HepG2 (cell line): Measurements from ENCODE around the gene FAM156A. TPM values are rescaled to one million over a fixed set of nuclear protein-coding genes. Genes with fewer than 3 reads are reported as not detected.

Source experiments
- ATAC-seq: fragments of 200-7000 bp; cut with Tn5 transposase; 3 replicates; pipeline ENCODE4 v1.9.1; 2020; ENCODE audit warnings: mild to moderate bottlenecking, moderate library complexity
- BruUV-seq: library from RNA; stranded (reverse); fragments of 400-500 nt; replicated peaks from 2 replicates; lab custom pipeline; 2021; lab: Mats Ljungman, UMichigan
- CTCF ChIA-PET: fragments of 300-600 bp; formaldehyde crosslinking; extraction: SDS; loops from one replicate; lab custom pipeline; 2021; ENCODE audit warnings: low total read pairs, inconsistent platforms, low intra/inter-chr PET ratio; lab: Yijun Ruan, JAX
- POLR2A ChIA-PET: fragments of 350-600 bp; sonication (Branson Sonifier 250); formaldehyde crosslinking; loops from one replicate; lab custom pipeline; 2020; ENCODE audit warnings: antibody characterized with exemption, inconsistent platforms; lab: Yijun Ruan, JAX
- DNase-seq: peaks from one replicate; pipeline ENCODE4 v3.0.0-alpha.2; 2015; ENCODE audit warnings: low spot score
- FAIRE-seq: peaks from 3 replicates; lab custom pipeline; 2011; peaks lifted over from hg19 to GRCh38; lab: Jason Lieb, UNC
- H2AFZ ChIP-seq: one replicate; pipeline ENCODE4 v1.6.1; 2011; ENCODE audit warnings: low read length, inconsistent platforms
- H3K27ac ChIP-seq: fragments of 300-600 bp; 3 replicates; pipeline ENCODE4 v1.8.0; 2011; ENCODE audit warnings: mixed run types, mild to moderate bottlenecking, mixed read lengths, low read length, inconsistent platforms; ENCODE audit not compliant: insufficient read depth; ENCODE audit errors: extremely low read length
- H3K27me3 ChIP-seq, 2 experiments: fragments of 200-600 bp in 1 of 2; 2 replicates in 1 of 2; 3 replicates in 1 of 2; pipeline versions ENCODE4 v1.6.0 to v1.8.0; 2011; ENCODE audit warnings: low read length in 2 of 2, mild to moderate bottlenecking in 2 of 2, moderate library complexity in 2 of 2, inconsistent platforms in 1 of 2; ENCODE audit not compliant: insufficient read depth in 2 of 2, control insufficient read depth in 1 of 2
- H3K36me3 ChIP-seq, 2 experiments: fragments of 200-600 bp in 1 of 2; replicated peaks in 1 of 2; 2 replicates in 1 of 2; 3 replicates in 1 of 2; pipeline versions ENCODE4 v1.5.1 to v1.8.0; 2011; ENCODE audit warnings: low read length in 2 of 2, inconsistent platforms in 1 of 2; ENCODE audit not compliant: insufficient read depth in 2 of 2, control insufficient read depth in 1 of 2
- H3K4me1 ChIP-seq: 2 replicates; pipeline ENCODE4 v1.5.1; 2012; ENCODE audit warnings: low read length, inconsistent platforms; ENCODE audit not compliant: insufficient read depth
- H3K4me2 ChIP-seq: 2 replicates; pipeline ENCODE4 v1.6.0; 2011; ENCODE audit warnings: low read depth, low read length, inconsistent platforms
- H3K4me3 ChIP-seq, 3 experiments: fragments of 200-600 bp in 1 of 3; sonication (generic), shearing (Covaris generic) in 1 of 3; replicated peaks in 1 of 3; 2 replicates each; pipeline ENCODE4 v1.5.1; 2011 to 2016; ENCODE audit warnings: low read length in 3 of 3, inconsistent platforms in 2 of 3, low read depth in 2 of 3, mild to moderate bottlenecking in 2 of 3, control low read depth in 1 of 3, mixed read lengths in 1 of 3; ENCODE audit not compliant: insufficient read depth in 1 of 3
- H3K79me2 ChIP-seq: one replicate; pipeline ENCODE4 v1.6.1; 2011; ENCODE audit warnings: low read length, inconsistent platforms; ENCODE audit not compliant: insufficient read depth
- H3K9ac ChIP-seq: 2 replicates; pipeline ENCODE4 v1.6.0; 2011; ENCODE audit warnings: mild to moderate bottlenecking, low read depth, low read length, inconsistent platforms; ENCODE audit not compliant: insufficient read depth
- H3K9me3 ChIP-seq: 2 replicates; pipeline ENCODE4 v1.5.1; 2012; ENCODE audit warnings: mild to moderate bottlenecking, low read length
- H4K20me1 ChIP-seq: 2 replicates; pipeline ENCODE4 v1.6.0; 2011; ENCODE audit warnings: inconsistent platforms, mild to moderate bottlenecking, low read length, moderate library complexity; ENCODE audit not compliant: insufficient read depth
- EZH2 ChIP-seq: conservative IDR thresholded peaks from 2 replicates; pipeline ENCODE4 v1.6.1; 2012; ENCODE audit warnings: mild to moderate bottlenecking, low read depth, low read length, moderate library complexity
- SMC3 ChIP-seq: IDR thresholded peaks from 2 replicates; pipeline ENCODE4 v1.6.1; 2011; ENCODE audit warnings: low read length, improper control_type of control experiment
- WGBS: methylation state at CpG from one replicate; pipeline ENCODE4 v1.1.6; 2017; ENCODE audit warnings: low lambda C conversion rate; 5-methylcytosine and 5-hydroxymethylcytosine counted together
- in situ Hi-C: cut with HindIII; loops from 2 replicates; pipeline ENCODE4 v1.10.0; 2017; ENCODE audit warnings: low pct_unique_long_range_greater_than_20kb; ENCODE audit not compliant: extremely low pct_ligation_motif_present
- intact Hi-C: fragments of 100-400 bp; cut with micrococcal nuclease; formaldehyde crosslinking; loops from one replicate; pipeline ENCODE4 v1.10.0; 2022; ENCODE audit not compliant: unreplicated experiment
- polyA plus RNA-seq, 8 experiments: library from polyadenylated mRNA; depleted of rRNA in 3 of 8; stranded (reverse) in 7 of 8; unstranded in 1 of 8; fragments of >200 nt; fragmentation: Illumina TruSeq in 4 of 8; extraction: Trizol in 4 of 8; gene quantifications; 2 replicates each; pipeline versions ENCODE4 v1.2.1 to v1.2.3, GENCODE V29; 2011 to 2016; ENCODE audit warnings: low read depth in 4 of 8, missing spikeins in 1 of 8, mixed read lengths in 1 of 8; ENCODE audit not compliant: insufficient read depth in 1 of 8
- total RNA-seq, 5 experiments: library from RNA; depleted of rRNA; stranded (reverse); fragments of >200 nt; fragmentation: Illumina TruSeq; extraction: Trizol; gene quantifications; 2 replicates each; pipeline ENCODE4 v1.2.3, GENCODE V29; 2016; ENCODE audit warnings: low read depth in 1 of 5
- TF ChIP-seq, protein P1 (sequence below): sonication (generic); formaldehyde crosslinking; IDR thresholded peaks from 2 replicates; pipeline ENCODE4 v1.4.0; 2020; ENCODE audit warnings: missing genetic modification reagents, borderline replicate concordance
- TF ChIP-seq, protein P2 (sequence below): sonication (generic); formaldehyde crosslinking; IDR thresholded peaks from 2 replicates; pipeline ENCODE4 v1.4.0; 2020; ENCODE audit warnings: mild to moderate bottlenecking, missing genetic modification reagents

The FAM156A gene
- total and polyA plus RNA-seq, 2 of the 13 experiments (the other 11 are each of a cell fraction or from before 2014, with no cell fraction given): 15.4 to 53.8 TPM

DNA sequence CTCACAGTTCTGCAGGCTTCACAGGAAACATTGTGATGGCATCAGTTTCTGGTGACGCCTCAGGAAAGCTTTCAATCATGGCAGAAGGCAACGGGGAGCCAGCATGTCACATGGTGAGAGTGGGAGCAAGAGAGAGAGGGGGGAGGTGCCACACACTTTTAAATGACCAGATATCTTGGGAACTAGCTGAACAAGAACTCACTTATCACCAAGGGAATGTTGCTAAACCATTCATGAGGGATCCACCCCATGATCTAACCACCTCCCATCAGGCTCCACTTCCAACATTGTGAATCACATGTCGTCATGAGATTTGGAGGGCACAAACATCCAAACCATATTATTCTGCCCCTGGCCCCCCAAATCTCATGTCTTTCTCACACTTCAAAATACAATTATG, 47.0 kb upstream of the FAM156A start (continued):
- TF ChIP-seq, protein P1, sequence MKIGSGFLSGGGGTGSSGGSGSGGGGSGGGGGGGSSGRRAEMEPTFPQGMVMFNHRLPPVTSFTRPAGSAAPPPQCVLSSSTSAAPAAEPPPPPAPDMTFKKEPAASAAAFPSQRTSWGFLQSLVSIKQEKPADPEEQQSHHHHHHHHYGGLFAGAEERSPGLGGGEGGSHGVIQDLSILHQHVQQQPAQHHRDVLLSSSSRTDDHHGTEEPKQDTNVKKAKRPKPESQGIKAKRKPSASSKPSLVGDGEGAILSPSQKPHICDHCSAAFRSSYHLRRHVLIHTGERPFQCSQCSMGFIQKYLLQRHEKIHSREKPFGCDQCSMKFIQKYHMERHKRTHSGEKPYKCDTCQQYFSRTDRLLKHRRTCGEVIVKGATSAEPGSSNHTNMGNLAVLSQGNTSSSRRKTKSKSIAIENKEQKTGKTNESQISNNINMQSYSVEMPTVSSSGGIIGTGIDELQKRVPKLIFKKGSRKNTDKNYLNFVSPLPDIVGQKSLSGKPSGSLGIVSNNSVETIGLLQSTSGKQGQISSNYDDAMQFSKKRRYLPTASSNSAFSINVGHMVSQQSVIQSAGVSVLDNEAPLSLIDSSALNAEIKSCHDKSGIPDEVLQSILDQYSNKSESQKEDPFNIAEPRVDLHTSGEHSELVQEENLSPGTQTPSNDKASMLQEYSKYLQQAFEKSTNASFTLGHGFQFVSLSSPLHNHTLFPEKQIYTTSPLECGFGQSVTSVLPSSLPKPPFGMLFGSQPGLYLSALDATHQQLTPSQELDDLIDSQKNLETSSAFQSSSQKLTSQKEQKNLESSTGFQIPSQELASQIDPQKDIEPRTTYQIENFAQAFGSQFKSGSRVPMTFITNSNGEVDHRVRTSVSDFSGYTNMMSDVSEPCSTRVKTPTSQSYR (CRISPR knock-in tag): no peak
- no peak for TF ChIP-seq EZH2

DNA sequence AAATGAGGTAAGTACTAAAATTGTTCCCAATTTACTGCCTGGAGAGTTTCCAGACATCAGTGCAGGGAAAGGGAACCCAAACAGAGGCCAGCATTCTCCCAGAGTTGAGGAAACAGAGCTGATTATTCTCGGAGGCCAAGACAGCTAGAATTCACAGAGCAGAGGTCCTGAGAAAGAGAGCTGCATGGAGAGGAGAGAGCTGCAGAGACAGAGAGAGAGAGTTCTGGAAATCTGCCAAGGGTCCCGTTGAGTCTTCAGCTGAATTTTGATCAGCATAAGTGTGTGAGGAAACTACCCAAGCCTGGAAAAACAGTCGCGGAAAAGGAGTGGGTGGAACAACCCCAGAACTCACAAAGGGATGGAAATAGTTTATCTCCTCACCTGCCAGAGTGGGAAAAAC, 46.5 kb upstream of the FAM156A start:
- no peak overlapping the region for H3K27ac ChIP-seq
- no peak overlapping the region for H3K4me3 ChIP-seq
- H3K9me3 ChIP-seq: no peaks in the 10 kb centered on the region
- H2AFZ ChIP-seq: no peak overlapping the region
- 0 out of 5 replicates have a peak, but pooled peaks cover 0 to 5% of the 10 kb centered on the region in 2 experiments for H3K27me3 ChIP-seq
- no peaks in the 10 kb centered on the region for H3K36me3 ChIP-seq
- TF ChIP-seq SMC3: no peak
- TF ChIP-seq, protein P2, sequence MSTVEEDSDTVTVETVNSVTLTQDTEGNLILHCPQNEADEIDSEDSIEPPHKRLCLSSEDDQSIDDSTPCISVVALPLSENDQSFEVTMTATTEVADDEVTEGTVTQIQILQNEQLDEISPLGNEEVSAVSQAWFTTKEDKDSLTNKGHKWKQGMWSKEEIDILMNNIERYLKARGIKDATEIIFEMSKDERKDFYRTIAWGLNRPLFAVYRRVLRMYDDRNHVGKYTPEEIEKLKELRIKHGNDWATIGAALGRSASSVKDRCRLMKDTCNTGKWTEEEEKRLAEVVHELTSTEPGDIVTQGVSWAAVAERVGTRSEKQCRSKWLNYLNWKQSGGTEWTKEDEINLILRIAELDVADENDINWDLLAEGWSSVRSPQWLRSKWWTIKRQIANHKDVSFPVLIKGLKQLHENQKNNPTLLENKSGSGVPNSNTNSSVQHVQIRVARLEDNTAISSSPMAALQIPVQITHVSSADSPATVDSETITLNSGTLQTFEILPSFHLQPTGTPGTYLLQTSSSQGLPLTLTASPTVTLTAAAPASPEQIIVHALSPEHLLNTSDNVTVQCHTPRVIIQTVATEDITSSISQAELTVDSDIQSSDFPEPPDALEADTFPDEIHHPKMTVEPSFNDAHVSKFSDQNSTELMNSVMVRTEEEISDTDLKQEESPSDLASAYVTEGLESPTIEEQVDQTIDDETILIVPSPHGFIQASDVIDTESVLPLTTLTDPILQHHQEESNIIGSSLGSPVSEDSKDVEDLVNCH (CRISPR knock-in tag): no peak
- no TSS peak for BruUV-seq
- no peaks in the 10 kb centered on the region for H3K79me2 ChIP-seq
- DNase-seq (no peak), ATAC-seq (no peak), FAIRE-seq (no peak)
- intact Hi-C loops: no loop called here
- ChIA-PET CTCF (no interaction called here), POLR2A (no interaction called here)
- H4K20me1 ChIP-seq: no peaks in the 10 kb centered on the region
- in situ Hi-C loops: no loop called here
- H3K4me1 ChIP-seq: no peaks in the 10 kb centered on the region
- no peak overlapping the region for H3K9ac ChIP-seq
- WGBS: 0% methylated on average over 4 of the region's 4 CpGs
- H3K4me2 ChIP-seq: no peak overlapping the region
